ENCODE results near the gene CLEC16A.

CLEC16A gene

GRCh38 chr16:11145173-11145818, 200.9 kb downstream of the CLEC16A start:
- FAIRE-seq = no peak

- FAIRE-seq = no peak
Measured at GRCh38 chr16:11145819-11146211, 201.5 kb downstream of the CLEC16A start.

- FAIRE-seq = no peak
Measured at GRCh38 chr16:11147033-11147753, 202.8 kb downstream of the CLEC16A start.

GRCh38 chr16:11147754-11148444, 203.5 kb downstream of the CLEC16A start:
- FAIRE-seq = no peak

GRCh38 chr16:11149011-11149616, 204.8 kb downstream of the CLEC16A start:
- no peak for FAIRE-seq

- no peak for FAIRE-seq
Measured at GRCh38 chr16:11150190-11150589, 205.8 kb downstream of the CLEC16A start.

- no peak for FAIRE-seq
Measured at GRCh38 chr16:11151156-11151884, 207.0 kb downstream of the CLEC16A start.

- no peak for FAIRE-seq
Measured at GRCh38 chr16:11151885-11152629, 207.7 kb downstream of the CLEC16A start.

- FAIRE-seq = no peak
Measured at GRCh38 chr16:11152677-11153331, 208.4 kb downstream of the CLEC16A start.

GRCh38 chr16:11155284-11155806, 211.0 kb downstream of the CLEC16A start:
- no peak for FAIRE-seq

GRCh38 chr16:11156401-11156800, 212.0 kb downstream of the CLEC16A start:
- no peak for FAIRE-seq

GRCh38 chr16:11157143-11157542, 212.8 kb downstream of the CLEC16A start:
- no peak for FAIRE-seq

GRCh38 chr16:11158018-11158417, 213.7 kb downstream of the CLEC16A start:
- FAIRE-seq = no peak

GRCh38 chr16:11159282-11159681, 214.9 kb downstream of the CLEC16A start:
- no peak for FAIRE-seq

- FAIRE-seq = no peak
Measured at GRCh38 chr16:11160676-11161115, 216.3 kb downstream of the CLEC16A start.

GRCh38 chr16:11161439-11161838, 217.1 kb downstream of the CLEC16A start:
- no peak for FAIRE-seq

- FAIRE-seq = no peak
Measured at GRCh38 chr16:11161974-11162373, 217.6 kb downstream of the CLEC16A start.

- no peak for FAIRE-seq
Measured at GRCh38 chr16:11162586-11163268, 218.4 kb downstream of the CLEC16A start.

GRCh38 chr16:11163761-11164261, 219.4 kb downstream of the CLEC16A start:
- no peak for FAIRE-seq

Measured in G401.6 (cell line).